Activated naive CD4-positive, alpha-beta T cell treated with anti-CD3 and anti-CD28 coated beads, Interleukin-2, amount 10 ng/mL, durations not matched to agents 7 days and 5 days (primary cell): ENCODE results near the gene CEMIP2.

Source experiments
- CTCF ChIA-PET: fragments of 350-600 bp; sonication (Branson Sonifier 250); formaldehyde crosslinking; loops from one replicate; lab custom pipeline; 2021; ENCODE audit warnings: antibody characterized with exemption; lab: Charles Lee
- DNase-seq: peaks from one replicate; pipeline ENCODE4 v3.0.0-alpha.2; 2020
- H3K27ac Mint-ChIP-seq: one replicate; pipeline ENCODE4 v1.8.0; 2021; ENCODE audit warnings: mild to moderate bottlenecking, moderate library complexity, mixed read lengths
- H3K27me3 Mint-ChIP-seq: one replicate; pipeline ENCODE4 v1.8.0; 2021; ENCODE audit warnings: mild to moderate bottlenecking, mixed read lengths
- H3K36me3 Mint-ChIP-seq: one replicate; pipeline ENCODE4 v1.8.0; 2021; ENCODE audit warnings: mixed read lengths
- H3K4me1 Mint-ChIP-seq: one replicate; pipeline ENCODE4 v1.8.0; 2021; ENCODE audit warnings: mixed read lengths
- H3K4me3 Mint-ChIP-seq: one replicate; pipeline ENCODE4 v1.8.0; 2021; ENCODE audit warnings: mild to moderate bottlenecking, moderate library complexity, mixed read lengths
- H3K9me3 Mint-ChIP-seq: one replicate; pipeline ENCODE4 v1.8.0; 2021; ENCODE audit warnings: mixed read lengths

CEMIP2 gene

DNA sequence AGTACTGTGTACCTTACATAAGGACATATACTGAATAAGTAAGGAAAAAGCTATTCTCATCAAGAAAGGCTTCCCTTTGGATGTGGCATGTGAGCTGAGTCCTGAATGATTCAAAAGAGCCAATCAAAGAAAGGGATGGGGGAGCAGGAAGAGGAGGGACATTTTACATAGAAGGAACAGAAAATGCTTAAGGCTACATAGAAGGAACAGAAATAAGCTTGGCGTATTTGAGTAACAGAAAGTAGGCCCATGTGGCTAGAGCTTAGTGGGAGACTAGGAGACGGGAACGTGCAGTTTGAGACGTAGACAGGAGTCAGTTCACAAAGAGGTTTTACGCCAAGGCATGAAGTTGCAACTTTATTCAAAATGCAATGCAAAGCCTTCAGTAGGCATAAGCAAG lies 126.3 kb downstream of the CEMIP2 start:
- Mint-ChIP-seq H3K36me3 (peaks cover 3% of the 10 kb centered on the region), H3K9me3 (peaks cover 1% of the 10 kb centered on the region), H3K27ac (no peak overlapping the region), H3K4me1 (peaks cover 44% of the 10 kb centered on the region), H3K4me3 (no peak overlapping the region), H3K27me3 (peaks cover 21% of the 10 kb centered on the region)
- no peak for DNase-seq
- CTCF ChIA-PET = no interaction called here

- CTCF ChIA-PET = interaction anchor here (1.1 to 1.2 kb wide), 2 partner anchors 8 to 11 kb away, joined by 3 read pairs; no protein-coding TSS in a partner anchor
- no peaks in the 10 kb centered on the region for H3K27me3 Mint-ChIP-seq
- no peaks in the 10 kb centered on the region for H3K9me3 Mint-ChIP-seq
- peaks cover 35% of the 10 kb centered on the region for H3K4me1 Mint-ChIP-seq
- peak; percentile 35 for DNase-seq
- H3K27ac Mint-ChIP-seq = peak overlapping the region; percentile 88
- H3K36me3 Mint-ChIP-seq = peaks cover 2% of the 10 kb centered on the region
- peak overlapping the region; percentile 36 for H3K4me3 Mint-ChIP-seq
These were observed 129.7 kb downstream of the CEMIP2 start for GRCh38 chr9:71638627-71639026.

DNA sequence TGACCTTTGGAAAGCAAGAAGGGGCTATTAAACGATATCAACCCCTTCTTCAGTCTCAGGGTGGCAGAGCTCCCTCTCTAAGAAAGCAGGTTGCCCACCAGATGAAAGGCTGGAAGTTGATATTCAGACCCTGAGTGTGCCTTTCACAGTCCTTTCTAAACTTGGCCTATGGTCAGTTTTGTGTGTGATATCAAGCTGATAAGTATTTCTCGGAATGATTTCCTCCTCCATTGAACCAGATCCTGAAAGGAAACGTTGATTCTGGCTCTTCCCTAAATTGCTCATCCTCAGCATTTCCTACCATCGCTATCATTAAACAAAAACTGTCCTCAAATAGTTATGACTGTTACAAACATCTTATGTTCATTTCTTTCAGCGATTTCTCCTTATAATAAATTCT lies 130.4 kb downstream of the CEMIP2 start:
- DNase-seq = no peak
- no peaks in the 10 kb centered on the region for H3K9me3 Mint-ChIP-seq
- H3K27ac Mint-ChIP-seq = no peak overlapping the region
- no peaks in the 10 kb centered on the region for H3K27me3 Mint-ChIP-seq
- CTCF ChIA-PET = interaction anchor here (1.1 to 1.3 kb wide), 2 partner anchors 9 to 10 kb away, joined by 3 read pairs; no protein-coding TSS in a partner anchor
- H3K36me3 Mint-ChIP-seq = peaks cover 2% of the 10 kb centered on the region
- peaks cover 35% of the 10 kb centered on the region for H3K4me1 Mint-ChIP-seq
- no peak overlapping the region for H3K4me3 Mint-ChIP-seq

GRCh38 chr9:71637375-71637774 lies 130.9 kb downstream of the CEMIP2 start:
- DNase-seq = no peak
- CTCF ChIA-PET = interaction anchor here (1.1 to 1.3 kb wide), 2 partner anchors 10 kb away, joined by 3 read pairs; no protein-coding TSS in a partner anchor
- Mint-ChIP-seq H3K27me3 (peaks cover 5% of the 10 kb centered on the region), H3K27ac (no peak overlapping the region), H3K36me3 (peaks cover 2% of the 10 kb centered on the region), H3K4me1 (peaks cover 35% of the 10 kb centered on the region), H3K9me3 (no peaks in the 10 kb centered on the region), H3K4me3 (no peak overlapping the region)

GRCh38 chr9:71636143-71636839 lies 132.0 kb downstream of the CEMIP2 start:
- no peak for DNase-seq
- CTCF ChIA-PET = no interaction called here
- Mint-ChIP-seq H3K9me3 (no peaks in the 10 kb centered on the region), H3K4me3 (no peak overlapping the region), H3K27me3 (peaks cover 5% of the 10 kb centered on the region), H3K36me3 (peaks cover 2% of the 10 kb centered on the region), H3K27ac (no peak overlapping the region), H3K4me1 (peaks cover 40% of the 10 kb centered on the region)

GRCh38 chr9:71634752-71635151 lies 133.6 kb downstream of the CEMIP2 start:
- no peaks in the 10 kb centered on the region for H3K36me3 Mint-ChIP-seq
- H3K27me3 Mint-ChIP-seq = peaks cover 5% of the 10 kb centered on the region
- H3K4me1 Mint-ChIP-seq = peaks cover 48% of the 10 kb centered on the region
- H3K27ac Mint-ChIP-seq = no peak overlapping the region
- CTCF ChIA-PET = no interaction called here
- H3K4me3 Mint-ChIP-seq = no peak overlapping the region
- DNase-seq = no peak
- H3K9me3 Mint-ChIP-seq = no peaks in the 10 kb centered on the region
